ENCODE results near the gene PNMT. TPM values are rescaled to one million over a fixed set of nuclear protein-coding genes. Genes with fewer than 3 reads are reported as not detected.

The PNMT gene
- total and polyA plus RNA-seq, 2 of the 8 experiments (the other 6 are each of a cell fraction or from before 2014, with no cell fraction given), result 5.6 to 10.9 TPM

DNA sequence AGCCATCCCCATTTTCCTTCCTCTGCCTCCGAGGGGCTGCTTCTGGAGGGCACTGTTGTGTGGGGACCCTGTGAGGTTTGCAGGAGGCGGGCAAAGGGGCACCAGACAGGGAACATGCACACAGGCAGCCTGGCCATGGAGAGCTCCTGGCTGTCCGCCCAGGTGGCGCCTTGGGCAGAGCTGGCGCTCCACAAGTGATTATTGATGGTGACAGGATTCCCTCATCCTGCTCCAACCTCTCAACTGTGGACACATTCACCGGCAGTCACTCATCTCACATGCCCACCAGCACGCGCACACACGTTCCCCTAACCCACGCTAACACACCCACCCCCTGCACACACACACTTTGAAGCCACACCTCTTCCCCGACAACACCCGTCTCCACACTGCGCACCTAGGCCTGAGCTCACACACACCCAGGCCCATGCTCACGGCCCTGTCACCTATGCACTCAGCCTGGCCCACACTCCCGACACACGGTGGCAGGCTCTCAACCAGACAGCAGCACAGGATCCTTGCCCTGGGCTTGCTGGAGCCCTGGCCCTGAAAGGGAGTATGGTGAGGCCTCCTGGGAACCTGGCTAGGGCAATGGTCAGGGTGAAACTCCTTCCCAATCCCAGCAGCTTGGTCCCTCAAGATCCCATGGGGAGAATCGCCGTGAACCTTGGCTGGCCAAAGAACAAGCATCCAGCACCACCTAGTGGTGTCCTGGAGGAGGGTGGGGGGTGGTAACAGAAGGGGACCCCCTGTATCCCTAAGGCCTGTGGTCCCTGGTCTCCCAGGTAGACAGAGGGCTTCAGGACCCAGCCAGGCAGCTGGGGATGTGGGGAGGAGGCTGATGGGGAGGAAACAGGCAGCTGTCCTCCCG is 3.6 kb downstream of the PNMT start (continued):
- TF ChIP-seq NANOG (IDR thresholded peaks at IDR 0.05; ENCODE audit: insufficient read depth, low read depth, low read length, poor library complexity, severe bottlenecking), result no peak
- TF ChIP-seq, protein P1, sequence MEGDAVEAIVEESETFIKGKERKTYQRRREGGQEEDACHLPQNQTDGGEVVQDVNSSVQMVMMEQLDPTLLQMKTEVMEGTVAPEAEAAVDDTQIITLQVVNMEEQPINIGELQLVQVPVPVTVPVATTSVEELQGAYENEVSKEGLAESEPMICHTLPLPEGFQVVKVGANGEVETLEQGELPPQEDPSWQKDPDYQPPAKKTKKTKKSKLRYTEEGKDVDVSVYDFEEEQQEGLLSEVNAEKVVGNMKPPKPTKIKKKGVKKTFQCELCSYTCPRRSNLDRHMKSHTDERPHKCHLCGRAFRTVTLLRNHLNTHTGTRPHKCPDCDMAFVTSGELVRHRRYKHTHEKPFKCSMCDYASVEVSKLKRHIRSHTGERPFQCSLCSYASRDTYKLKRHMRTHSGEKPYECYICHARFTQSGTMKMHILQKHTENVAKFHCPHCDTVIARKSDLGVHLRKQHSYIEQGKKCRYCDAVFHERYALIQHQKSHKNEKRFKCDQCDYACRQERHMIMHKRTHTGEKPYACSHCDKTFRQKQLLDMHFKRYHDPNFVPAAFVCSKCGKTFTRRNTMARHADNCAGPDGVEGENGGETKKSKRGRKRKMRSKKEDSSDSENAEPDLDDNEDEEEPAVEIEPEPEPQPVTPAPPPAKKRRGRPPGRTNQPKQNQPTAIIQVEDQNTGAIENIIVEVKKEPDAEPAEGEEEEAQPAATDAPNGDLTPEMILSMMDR (IDR thresholded peaks at IDR 0.05; ENCODE audit: control extremely low read depth in 1 of 3, insufficient read depth in 1 of 3, low read depth in 1 of 3, low read length in 3 of 3), result peak; percentile 86 to 93 (median 92)
- TF ChIP-seq, protein P2, sequence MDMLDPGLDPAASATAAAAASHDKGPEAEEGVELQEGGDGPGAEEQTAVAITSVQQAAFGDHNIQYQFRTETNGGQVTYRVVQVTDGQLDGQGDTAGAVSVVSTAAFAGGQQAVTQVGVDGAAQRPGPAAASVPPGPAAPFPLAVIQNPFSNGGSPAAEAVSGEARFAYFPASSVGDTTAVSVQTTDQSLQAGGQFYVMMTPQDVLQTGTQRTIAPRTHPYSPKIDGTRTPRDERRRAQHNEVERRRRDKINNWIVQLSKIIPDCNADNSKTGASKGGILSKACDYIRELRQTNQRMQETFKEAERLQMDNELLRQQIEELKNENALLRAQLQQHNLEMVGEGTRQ (IDR thresholded peaks at IDR 0.05; ENCODE audit: low read length), result no peak
- TF ChIP-seq CBX8 (IDR thresholded peaks at IDR 0.05; ENCODE audit: borderline replicate concordance, low read depth, low read length), result no peak
- no peak for TF ChIP-seq SIRT6 (IDR thresholded peaks at IDR 0.05; ENCODE audit: low read length)
- no peak for TF ChIP-seq KDM1A (IDR thresholded peaks at IDR 0.05; ENCODE audit: borderline replicate concordance, low read length)
- TF ChIP-seq ATF3 (IDR thresholded peaks at IDR 0.05; ENCODE audit: insufficient read depth, low read depth, low read length), result no peak
- TF ChIP-seq NRF1 (IDR thresholded peaks at IDR 0.05; ENCODE audit: low read depth, low read length), result no peak
- peak; percentile 46; the same call in 1 of the 2 replicates for TF ChIP-seq GABPA (IDR thresholded peaks at IDR 0.05; ENCODE audit: borderline replicate concordance, insufficient read depth, low read length)
- no peak for TF ChIP-seq CEBPB (IDR thresholded peaks at IDR 0.05; ENCODE audit: low read depth, low read length)
- no peak for TF ChIP-seq HDAC6 (IDR thresholded peaks at IDR 0.05; ENCODE audit: low read depth, low read length)
